Right lobe of liver (tissue), 4 donors: Measurements from ENCODE around the gene NLRP14.

Source experiments
- POLR2A ChIP-seq: fragments of 450-650 bp; IDR thresholded peaks from one replicate; pipeline ENCODE4 v1.6.1; 2017; ENCODE audit warnings: antibody characterized with exemption, mild to moderate bottlenecking
- TF ChIP-seq, protein P1 (sequence below), 4 donors: fragments of 200-600 bp in 3 of 4; fragments of 450-650 bp in 1 of 4; IDR thresholded peaks; one replicate each; pipeline versions ENCODE4 v1.5.1 to v1.8.0; 2016 to 2022; ENCODE audit warnings: antibody characterized with exemption in 4 of 4, mild to moderate bottlenecking in 2 of 4
- donor health status: DM: no; HTN: no; CAD: no.
- donor health status: DM: no; HTN: no; CAD: no.
- donor health status: DM: no; HTN: yes; CAD: no.

- TF ChIP-seq, protein P1, sequence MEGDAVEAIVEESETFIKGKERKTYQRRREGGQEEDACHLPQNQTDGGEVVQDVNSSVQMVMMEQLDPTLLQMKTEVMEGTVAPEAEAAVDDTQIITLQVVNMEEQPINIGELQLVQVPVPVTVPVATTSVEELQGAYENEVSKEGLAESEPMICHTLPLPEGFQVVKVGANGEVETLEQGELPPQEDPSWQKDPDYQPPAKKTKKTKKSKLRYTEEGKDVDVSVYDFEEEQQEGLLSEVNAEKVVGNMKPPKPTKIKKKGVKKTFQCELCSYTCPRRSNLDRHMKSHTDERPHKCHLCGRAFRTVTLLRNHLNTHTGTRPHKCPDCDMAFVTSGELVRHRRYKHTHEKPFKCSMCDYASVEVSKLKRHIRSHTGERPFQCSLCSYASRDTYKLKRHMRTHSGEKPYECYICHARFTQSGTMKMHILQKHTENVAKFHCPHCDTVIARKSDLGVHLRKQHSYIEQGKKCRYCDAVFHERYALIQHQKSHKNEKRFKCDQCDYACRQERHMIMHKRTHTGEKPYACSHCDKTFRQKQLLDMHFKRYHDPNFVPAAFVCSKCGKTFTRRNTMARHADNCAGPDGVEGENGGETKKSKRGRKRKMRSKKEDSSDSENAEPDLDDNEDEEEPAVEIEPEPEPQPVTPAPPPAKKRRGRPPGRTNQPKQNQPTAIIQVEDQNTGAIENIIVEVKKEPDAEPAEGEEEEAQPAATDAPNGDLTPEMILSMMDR (IDR thresholded peaks at IDR 0.05) = no peak
- TF ChIP-seq POLR2A = no peak
Observed at GRCh38 chr11:6986487-6986886, 33.8 kb upstream of the NLRP14 start.
